Activated naive CD4-positive, alpha-beta T cell treated with anti-CD3 and anti-CD28 coated beads, Interleukin-2, amount 50 U/mL, for 72 hours (primary cell): ENCODE results near the gene SPATA33. TPM values are rescaled to one million over a fixed set of nuclear protein-coding genes. Genes with fewer than 3 reads are reported as not detected.
"Not testable (repeated sequence)": the region's sequence is repeated elsewhere in the genome, so short reads cannot be mapped to it uniquely, and the experiment has no call there.

Experiments used
- ATAC-seq, 2 donors: fragments of 150-1000 bp; cut with Tn5 transposase; 2 replicates each; pipeline ENCODE4 v1.10.0; 2021; ENCODE audit warnings: mild to moderate bottlenecking in 2 of 2, moderate library complexity in 2 of 2
- DNase-seq, 2 donors: peaks; one replicate each; pipeline ENCODE4 v3.0.0; 2021 to 2022; ENCODE audit warnings: low spot score in 2 of 2
- H3K27ac Mint-ChIP-seq, 2 donors: one replicate each; pipeline ENCODE4 v1.8.0; 2022; ENCODE audit warnings: mild to moderate bottlenecking in 2 of 2, mixed read lengths in 2 of 2
- H3K36me3 Mint-ChIP-seq, 2 donors: one replicate each; pipeline ENCODE4 v1.8.0; 2022; ENCODE audit warnings: mixed read lengths in 2 of 2
- H3K9me3 Mint-ChIP-seq, 2 donors: one replicate each; pipeline ENCODE4 v1.8.0; 2022; ENCODE audit warnings: mixed read lengths in 2 of 2
- total RNA-seq, 2 donors: library from RNA; stranded (reverse); gene quantifications; one replicate each; pipeline ENCODE4 v1.2.3, GENCODE V29; 2022

The SPATA33 gene
- total RNA-seq, 2 donors from 2014 or later: 8.0 to 18.2 TPM

DNA sequence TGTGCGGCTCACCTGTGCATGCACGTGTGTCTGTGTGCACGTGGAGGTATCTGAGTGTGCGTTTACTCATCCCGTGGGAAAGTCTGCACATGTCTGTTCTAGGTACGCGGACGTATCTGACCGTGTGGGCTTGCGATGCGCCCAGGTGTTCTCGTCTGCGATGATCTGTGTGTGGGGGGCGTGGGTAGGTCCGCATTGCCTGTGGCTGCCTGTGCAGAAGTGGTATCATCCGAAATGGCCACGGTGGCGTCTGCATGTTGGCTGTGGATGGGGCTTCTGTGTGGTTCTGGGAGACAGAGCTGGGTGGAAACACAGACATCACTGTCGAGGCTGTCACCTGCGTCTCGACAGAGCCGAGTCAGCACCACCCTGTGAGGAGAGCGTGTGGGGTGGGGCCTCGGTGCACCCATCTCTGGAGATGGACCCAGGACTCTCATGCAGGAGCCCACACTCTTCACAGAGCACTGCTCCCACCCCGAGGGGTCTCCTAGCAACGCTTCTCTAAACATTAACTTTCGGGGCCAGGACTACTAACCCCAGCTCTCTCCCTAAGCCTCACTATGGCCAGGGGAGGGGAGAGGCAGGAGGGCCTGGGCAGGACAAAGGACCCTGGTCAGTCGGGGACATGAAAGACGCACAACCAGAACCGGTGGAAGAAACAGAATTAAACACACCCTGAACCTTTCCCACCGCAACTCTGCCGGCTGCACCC lies 35.8 kb upstream of the SPATA33 start:
- H3K9me3 Mint-ChIP-seq: no peaks in the 10 kb centered on the region
- DNase-seq: no peak
- no peak overlapping the region for H3K27ac Mint-ChIP-seq
- H3K36me3 Mint-ChIP-seq: no peaks in the 10 kb centered on the region
- no peak for ATAC-seq

DNA sequence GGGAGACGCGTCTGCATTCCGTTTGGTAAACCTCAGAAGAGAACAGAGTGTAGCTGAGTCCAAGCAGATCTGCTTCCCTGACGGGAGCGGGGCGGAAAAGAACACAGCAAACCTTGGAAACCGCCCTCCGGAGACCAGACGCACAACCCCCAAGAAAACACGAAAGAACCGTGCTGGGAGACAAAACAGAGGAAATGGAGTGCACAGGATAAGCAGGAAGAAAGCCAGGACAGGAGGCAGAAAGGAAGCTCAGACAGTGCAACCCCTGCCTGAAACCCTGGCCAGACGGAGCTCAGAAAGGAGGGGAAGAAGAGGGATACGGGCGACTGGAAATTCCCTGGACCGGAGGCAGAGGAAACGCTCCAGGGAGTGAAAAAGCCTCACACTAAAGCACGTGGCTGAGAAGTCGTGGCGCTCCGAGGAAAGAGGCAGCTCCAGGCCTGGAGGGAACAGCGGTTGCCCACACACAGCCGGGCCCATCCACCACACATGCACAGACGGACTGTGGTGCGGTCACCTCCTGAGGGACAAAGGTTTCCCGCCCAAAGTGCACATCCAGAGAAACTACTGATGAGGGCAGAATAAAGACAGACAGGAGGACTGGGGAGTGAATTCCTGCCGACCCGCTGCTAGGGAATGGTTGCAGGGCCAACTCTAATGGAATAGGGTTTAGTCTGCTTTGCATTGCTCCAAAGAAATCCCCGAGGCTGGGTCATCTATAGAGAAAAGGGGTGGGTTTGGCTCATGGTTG lies 34.0 kb upstream of the SPATA33 start:
- ATAC-seq: no peak
- Mint-ChIP-seq H3K36me3 (no peaks in the 10 kb centered on the region), H3K27ac (no peak overlapping the region), H3K9me3 (no peaks in the 10 kb centered on the region)
- no peak for DNase-seq

GRCh38 chr16:89624777-89625761 lies 32.6 kb upstream of the SPATA33 start:
- H3K27ac Mint-ChIP-seq: no peak overlapping the region
- no peaks in the 10 kb centered on the region for H3K36me3 Mint-ChIP-seq
- no peaks in the 10 kb centered on the region for H3K9me3 Mint-ChIP-seq
- ATAC-seq (no peak), DNase-seq (no peak)

- H3K36me3 Mint-ChIP-seq: no peaks in the 10 kb centered on the region
- no peak overlapping the region for H3K27ac Mint-ChIP-seq
- ATAC-seq: no peak
Measured at GRCh38 chr16:89629827-89630610, 27.6 kb upstream of the SPATA33 start.

DNA sequence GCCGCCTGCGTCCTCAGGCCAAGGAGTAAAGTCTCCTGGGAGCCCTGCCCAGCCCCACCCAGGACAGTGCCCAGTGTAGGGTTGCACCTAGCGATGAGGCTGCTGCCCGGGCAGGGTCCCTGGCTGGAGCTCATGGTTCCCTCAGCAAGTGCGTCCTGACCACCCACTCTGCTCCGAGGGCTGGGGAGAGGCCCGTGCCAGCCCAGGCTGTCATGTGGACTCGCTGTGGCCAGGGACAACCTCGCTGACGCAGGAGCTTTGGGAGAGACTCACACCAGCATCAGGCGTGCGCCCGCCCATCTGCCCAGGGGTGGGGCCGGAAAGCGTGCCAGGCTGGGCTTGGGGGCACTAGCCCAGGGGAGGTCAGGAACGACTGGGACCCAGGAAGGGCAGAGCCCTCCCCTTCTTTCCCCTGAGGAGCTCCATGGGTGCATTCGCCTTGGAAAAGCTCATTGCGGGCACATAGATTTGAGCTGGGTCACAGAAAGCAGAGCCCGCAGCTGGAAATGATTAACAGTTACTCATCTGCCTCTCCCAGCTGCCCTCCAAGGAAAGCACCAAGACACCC lies 24.5 kb upstream of the SPATA33 start:
- H3K36me3 Mint-ChIP-seq: no peaks in the 10 kb centered on the region
- ATAC-seq: no peak
- no peak for DNase-seq
- no peaks in the 10 kb centered on the region for H3K9me3 Mint-ChIP-seq
- no peak overlapping the region for H3K27ac Mint-ChIP-seq

More at GRCh38 chr16:89629827-89630610, 27.6 kb upstream of the SPATA33 start:
- no peaks in the 10 kb centered on the region for H3K9me3 Mint-ChIP-seq
- no peak for DNase-seq

DNA sequence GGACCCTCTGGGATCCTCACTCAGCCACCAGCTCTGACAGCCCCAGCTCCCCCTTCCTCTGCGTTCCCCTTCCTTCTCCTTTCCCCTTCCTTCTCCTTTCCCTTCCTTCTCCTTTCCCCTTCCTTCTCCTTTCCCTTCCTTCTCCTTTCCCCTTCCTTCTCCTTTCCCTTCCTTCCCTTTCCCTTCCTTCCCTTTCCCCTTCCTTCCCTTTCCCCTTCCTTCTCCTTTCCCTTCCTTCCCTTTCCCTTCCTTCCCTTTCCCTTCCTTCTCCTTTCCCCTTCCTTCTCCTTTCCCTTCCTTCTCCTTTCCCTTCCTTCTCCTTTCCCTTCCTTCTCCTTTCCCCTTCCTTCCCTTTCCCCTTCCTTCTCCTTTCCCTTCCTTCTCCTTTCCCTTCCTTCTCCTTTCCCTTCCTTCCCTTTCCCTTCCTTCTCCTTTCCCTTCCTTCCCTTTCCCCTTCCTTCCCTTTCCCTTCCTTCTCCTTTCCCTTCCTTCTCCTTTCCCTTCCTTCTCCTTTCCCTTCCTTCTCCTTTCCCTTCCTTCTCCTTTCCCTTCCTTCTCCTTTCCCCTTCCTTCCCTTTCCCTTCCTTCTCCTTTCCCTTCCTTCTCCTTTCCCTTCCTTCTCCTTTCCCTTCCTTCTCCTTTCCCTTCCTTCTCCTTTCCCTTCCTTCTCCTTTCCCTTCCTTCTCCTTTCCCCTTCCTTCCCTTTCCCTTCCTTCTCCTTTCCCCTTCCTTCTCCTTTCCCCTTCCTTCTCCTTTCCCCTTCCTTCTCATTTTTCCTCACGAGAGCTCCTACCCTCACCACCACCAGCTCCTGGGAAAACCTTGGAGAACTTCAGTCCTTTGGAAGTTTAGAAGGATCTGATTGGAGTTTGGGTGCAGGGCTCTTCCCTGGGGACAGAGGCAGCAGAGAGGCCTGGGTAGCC lies 22.9 kb upstream of the SPATA33 start:
- not testable (repeated sequence) for DNase-seq, ATAC-seq, H3K36me3 Mint-ChIP-seq, H3K9me3 Mint-ChIP-seq
- H3K27ac Mint-ChIP-seq: peak overlapping the region in 1 of 2 donors; percentile 55

- ATAC-seq (no peak), DNase-seq (no peak)
- H3K27ac Mint-ChIP-seq: no peak overlapping the region
- no peaks in the 10 kb centered on the region for H3K36me3 Mint-ChIP-seq
- no peaks in the 10 kb centered on the region for H3K9me3 Mint-ChIP-seq
Measured at GRCh38 chr16:89636663-89637062, 21.0 kb upstream of the SPATA33 start.

DNA sequence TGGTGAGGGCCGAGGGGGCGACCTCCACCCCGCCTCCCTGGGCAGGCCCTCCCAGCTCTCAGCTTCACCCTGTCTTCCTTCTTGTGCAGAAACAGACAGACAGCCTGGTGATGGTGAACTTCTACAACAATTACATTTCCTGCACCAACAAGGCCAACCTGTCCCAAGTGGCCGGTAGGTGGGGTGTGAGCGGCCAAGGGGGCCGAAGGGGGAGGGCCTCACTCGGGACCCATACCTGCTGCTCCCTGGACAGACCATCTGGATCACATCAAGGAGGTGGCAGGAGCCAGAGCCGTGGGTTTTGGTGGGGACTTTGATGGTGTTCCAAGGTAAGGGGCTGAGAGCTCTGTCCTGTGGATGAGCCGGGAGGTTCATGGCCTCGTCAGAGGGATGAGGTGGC lies 20.3 kb upstream of the SPATA33 start:
- ATAC-seq (no peak), DNase-seq (no peak)
- H3K36me3 Mint-ChIP-seq: no peaks in the 10 kb centered on the region
- H3K27ac Mint-ChIP-seq: no peak overlapping the region
- H3K9me3 Mint-ChIP-seq: no peaks in the 10 kb centered on the region

DNA sequence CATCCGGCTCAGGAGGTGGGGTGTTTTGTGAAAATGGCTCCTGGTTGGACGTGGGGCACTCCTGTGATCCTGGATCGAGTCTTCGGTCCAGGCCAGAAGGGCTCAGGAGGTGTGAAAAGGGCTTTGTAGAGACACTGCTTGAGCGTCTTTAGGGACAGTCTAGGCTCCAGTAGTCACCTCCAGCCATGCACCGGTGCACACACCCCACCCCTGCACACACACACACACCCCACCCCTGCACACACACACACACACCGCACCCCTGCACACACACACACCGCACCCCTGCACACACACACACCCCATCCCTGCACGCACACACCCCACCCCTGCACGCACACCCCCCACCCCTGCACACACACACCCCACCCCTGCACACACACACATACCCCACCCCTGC lies 19.2 kb upstream of the SPATA33 start:
- Mint-ChIP-seq H3K36me3 (no peaks in the 10 kb centered on the region), H3K27ac (no peak overlapping the region), H3K9me3 (no peaks in the 10 kb centered on the region)
- ATAC-seq: no peak
- no peak for DNase-seq

DNA sequence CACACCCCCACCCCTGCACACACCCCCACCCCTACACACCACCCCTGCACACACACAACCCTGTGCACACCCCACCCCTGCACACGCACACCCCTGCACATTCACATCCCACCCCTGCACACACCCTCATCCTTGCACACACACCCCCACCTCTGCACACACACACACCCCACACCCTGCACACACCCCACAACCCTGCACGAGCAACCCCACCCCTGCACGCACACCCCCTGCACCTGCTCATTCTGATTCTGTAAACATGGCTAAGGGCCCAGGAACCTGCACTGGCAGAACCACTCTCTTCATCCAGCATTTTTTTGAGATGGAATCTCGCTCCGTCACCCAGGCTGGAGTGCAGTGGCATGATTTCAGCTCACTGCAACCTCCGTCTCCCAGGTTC lies 18.3 kb upstream of the SPATA33 start:
- Mint-ChIP-seq H3K9me3 (no peaks in the 10 kb centered on the region), H3K36me3 (no peaks in the 10 kb centered on the region), H3K27ac (no peak overlapping the region)
- ATAC-seq: no peak
- no peak for DNase-seq

DNA sequence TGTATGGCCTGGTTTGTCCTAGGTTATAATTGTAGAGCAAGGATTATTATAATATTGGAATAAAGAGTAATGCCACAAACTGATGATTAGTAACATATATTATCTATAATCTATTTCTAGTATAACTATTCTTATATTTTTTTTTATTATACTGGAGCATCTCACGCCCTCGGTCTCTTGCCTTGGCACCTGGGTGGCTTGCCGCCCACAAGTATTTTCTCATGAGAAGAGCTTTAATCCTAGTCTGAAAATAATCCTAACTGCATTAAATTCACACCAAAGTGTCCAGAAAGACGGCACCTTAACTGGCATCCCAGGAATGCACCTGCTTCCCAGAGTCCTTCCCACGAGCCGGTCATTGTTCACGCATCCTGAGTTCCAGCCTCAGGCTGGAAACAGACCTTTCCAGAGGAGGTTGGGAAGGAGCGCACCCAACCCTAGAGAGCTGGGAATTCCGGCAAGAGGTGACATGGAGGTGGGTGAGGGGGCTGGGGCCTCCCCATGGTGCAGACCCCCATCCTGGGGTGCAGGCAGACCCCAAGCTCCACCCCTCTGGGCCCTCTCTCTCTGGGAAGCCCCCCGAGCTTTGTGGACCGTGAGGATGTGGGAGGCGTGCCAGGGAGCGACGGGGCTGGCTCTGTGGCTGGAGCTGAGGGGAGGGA lies 16.0 kb upstream of the SPATA33 start:
- ATAC-seq: no peak
- H3K27ac Mint-ChIP-seq: no peak overlapping the region
- no peaks in the 10 kb centered on the region for H3K9me3 Mint-ChIP-seq

DNA sequence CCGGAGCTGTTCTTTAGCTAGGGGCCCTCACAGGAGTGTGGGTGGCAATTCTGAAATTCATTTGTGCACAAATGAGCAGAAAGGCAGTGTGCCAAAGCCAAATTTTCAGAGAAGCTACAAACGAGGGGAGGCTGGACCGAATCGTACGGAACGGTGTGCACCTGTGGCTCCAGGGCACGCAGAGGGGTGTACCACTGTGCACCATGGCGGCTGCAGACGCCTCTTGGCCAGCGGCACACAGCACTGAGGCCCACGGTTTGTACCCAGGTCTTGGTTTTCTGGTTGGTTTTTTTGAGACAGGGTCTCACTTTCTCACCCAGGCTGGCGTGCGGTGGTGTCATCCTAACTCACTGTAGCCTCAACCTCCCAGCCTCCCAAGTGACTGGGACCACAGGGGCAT lies 15.1 kb upstream of the SPATA33 start:
- H3K27ac Mint-ChIP-seq: no peak overlapping the region
- DNase-seq: no peak
- H3K36me3 Mint-ChIP-seq: peaks cover 0 to 5% of the 10 kb centered on the region in 2 donors
- no peak for ATAC-seq
- no peaks in the 10 kb centered on the region for H3K9me3 Mint-ChIP-seq

More for the DNA sequence above, 16.0 kb upstream of the SPATA33 start:
- peaks cover 0 to 5% of the 10 kb centered on the region in 2 donors for H3K36me3 Mint-ChIP-seq
- DNase-seq: no peak

DNA sequence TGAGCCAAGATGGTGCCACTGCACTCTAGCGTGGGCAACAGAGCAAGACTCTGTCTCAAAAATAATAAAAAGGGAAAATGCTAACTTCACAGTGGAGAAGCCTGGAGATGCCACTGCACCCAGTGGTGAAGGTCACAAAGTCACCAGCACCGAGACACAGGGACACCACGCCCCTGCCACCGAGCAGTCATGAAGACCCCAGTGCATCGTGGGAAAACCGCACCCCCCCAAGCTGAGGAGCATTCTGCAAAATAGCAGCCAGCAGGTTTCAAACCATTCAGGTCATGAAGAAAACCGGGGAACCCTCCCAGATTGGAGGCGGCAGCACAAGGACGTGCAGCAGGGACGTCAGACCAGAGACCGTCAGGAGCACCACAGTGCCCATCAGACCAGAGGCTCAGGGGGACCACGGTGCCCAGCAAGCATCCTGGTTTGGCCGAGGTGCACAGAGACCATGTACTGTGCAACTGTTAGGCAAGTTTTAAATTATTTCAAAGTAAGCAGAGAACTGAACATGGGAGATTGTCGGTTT lies 13.8 kb upstream of the SPATA33 start:
- Mint-ChIP-seq H3K36me3 (peaks cover 0 to 5% of the 10 kb centered on the region in 2 donors), H3K9me3 (no peaks in the 10 kb centered on the region), H3K27ac (peak overlapping the region in 1 of 2 donors; percentile 14)
- ATAC-seq (no peak), DNase-seq (no peak)

DNA sequence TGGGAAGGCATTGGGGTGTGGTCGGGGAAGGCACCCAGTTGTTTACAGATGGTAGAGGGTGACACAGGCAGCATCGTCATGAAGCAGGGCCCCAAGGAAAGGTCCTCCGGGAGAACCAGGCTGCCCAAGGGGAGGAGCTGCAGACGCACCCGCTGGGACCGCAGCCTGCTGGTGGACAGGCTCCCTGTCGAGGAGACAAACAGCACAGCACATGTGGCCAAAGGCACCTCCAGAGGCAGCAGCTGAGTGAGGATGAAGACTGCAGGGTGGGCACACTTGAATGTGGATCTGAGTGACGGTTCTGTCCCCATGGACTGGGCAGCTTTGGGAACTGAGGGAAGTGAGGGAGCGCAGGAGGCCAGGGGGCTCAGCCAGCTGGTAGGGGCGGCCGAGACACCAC lies 12.5 kb upstream of the SPATA33 start:
- Mint-ChIP-seq H3K27ac (peak overlapping the region; percentile 27 to 60), H3K9me3 (no peaks in the 10 kb centered on the region), H3K36me3 (peaks cover 0 to 5% of the 10 kb centered on the region in 2 donors)
- ATAC-seq: no peak
- no peak for DNase-seq
